ENCODE measurements around the gene RTN4. TPM values are rescaled to one million over a fixed set of nuclear protein-coding genes. Genes with fewer than 3 reads are reported as not detected.

Gene RTN4
- total and polyA plus RNA-seq, 4 donors: 199 to 652 (median 553) TPM

DNA sequence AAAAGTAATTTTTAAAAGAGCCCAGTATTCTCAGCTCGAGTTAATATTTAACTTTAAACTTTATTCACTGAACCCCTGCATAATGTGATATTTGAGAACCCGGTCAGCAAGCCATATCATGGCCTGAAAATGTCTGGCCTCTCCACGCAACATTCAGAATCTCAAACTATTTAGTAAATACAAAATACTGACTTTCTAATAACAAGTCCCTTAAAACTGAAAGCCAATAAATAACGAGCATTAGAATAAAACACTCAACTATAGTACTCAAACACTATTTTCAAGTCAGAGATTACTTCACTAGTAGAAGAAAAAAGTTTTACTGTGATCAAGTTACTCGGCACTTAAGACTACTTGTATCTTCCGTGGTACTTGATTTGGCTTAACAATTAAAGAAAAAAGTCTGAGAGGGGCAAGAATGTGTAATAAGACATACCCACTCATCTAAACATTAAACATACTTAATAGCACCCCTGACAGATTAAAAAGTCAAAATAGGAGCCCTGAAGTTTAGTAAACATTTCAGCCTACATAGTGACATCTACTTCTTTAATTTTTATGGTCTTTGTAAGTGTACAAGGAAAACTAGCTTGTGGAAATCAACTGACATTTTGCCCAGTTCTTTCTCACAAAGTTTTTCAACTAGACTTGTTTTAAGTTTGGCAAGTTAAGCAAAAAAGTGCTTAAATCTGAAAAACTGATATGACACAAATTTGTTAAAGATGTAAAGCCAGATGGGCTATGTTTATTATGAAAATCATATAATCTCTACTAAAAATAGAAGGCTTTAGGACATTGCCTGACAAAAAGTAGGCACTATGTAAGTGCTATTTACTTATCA, 38.2 kb downstream of the RTN4 start:
- H3K4me1 ChIP-seq (ENCODE audit: control insufficient read depth, insufficient read depth, low read length): peaks cover 3% of the 10 kb centered on the region
- no peaks in the 10 kb centered on the region for H3K27me3 ChIP-seq (ENCODE audit: control insufficient read depth, insufficient read depth, low read length)
- DNase-seq (ENCODE audit: low read depth in 4 of 6, low spot score in 6 of 6): no peak
- H3K36me3 ChIP-seq (ENCODE audit: control insufficient read depth, insufficient read depth, low read length): no peaks in the 10 kb centered on the region
- peak overlapping the region; percentile 6 for H3K27ac ChIP-seq (ENCODE audit: low read depth, low read length)
- H3K4me3 ChIP-seq (ENCODE audit: low read depth, low read length): no peak overlapping the region
- H3K9me3 ChIP-seq (ENCODE audit: control insufficient read depth, insufficient read depth, low read length): no peaks in the 10 kb centered on the region
- 60% methylated on average over 1 of the region's 6 CpGs for WGBS (ENCODE audit: insufficient coverage)

DNA sequence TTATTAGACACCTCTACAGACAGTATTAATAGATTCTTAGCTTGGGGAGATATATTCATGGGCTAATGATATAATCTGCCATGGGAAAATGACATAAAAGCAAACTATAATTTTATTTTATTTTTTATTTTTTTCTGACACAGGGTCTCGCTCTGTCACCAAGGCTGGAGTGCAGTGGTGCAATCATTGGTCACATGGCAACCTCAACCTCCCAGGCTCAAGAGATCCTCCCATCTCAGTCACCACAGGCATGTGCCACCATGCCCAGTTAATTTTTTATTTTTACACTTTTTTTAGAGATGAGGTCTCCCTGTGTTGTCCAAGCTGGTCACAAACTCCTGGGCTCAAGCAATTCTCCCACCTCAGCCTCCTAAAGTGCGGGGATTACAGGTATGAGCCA, 39.3 kb downstream of the RTN4 start:
- WGBS (ENCODE audit: insufficient coverage): no CpG with 5 or more reads among the region's 2 CpGs
- H3K4me1 ChIP-seq (ENCODE audit: control insufficient read depth, insufficient read depth, low read length): peaks cover 3% of the 10 kb centered on the region
- H3K27ac ChIP-seq (ENCODE audit: low read depth, low read length): no peak overlapping the region
- no peak for DNase-seq (ENCODE audit: low read depth in 4 of 6, low spot score in 6 of 6)
- H3K27me3 ChIP-seq (ENCODE audit: control insufficient read depth, insufficient read depth, low read length): no peaks in the 10 kb centered on the region
- no peaks in the 10 kb centered on the region for H3K36me3 ChIP-seq (ENCODE audit: control insufficient read depth, insufficient read depth, low read length)
- no peak overlapping the region for H3K4me3 ChIP-seq (ENCODE audit: low read depth, low read length)
- H3K9me3 ChIP-seq (ENCODE audit: control insufficient read depth, insufficient read depth, low read length): no peaks in the 10 kb centered on the region

DNA sequence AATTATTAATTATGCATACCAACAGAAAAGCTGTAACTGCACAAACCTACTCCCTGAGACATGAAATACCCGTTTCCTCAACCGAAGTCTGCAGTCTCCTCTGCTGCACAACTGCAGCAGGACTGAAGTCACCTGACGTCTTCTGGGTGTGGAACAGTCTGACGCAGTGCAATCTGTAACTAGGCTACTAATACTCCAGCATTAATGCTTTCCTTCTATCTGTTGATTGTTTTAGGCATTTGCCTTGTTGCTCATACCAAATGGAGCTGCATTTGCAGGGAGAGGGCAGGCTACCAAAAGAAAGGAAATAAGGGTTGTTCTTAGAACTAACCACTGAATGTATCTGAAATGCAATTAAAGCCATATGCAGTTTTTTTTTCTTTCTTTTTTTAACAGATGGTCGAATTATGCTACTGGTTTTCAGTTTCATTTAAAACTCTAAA, 40.1 kb downstream of the RTN4 start:
- peak in 3 of 6 donors; percentile 17 to 65 (median 55) for DNase-seq (ENCODE audit: low read depth in 4 of 6, low spot score in 6 of 6)
- 8% methylated on average over 2 of the region's 5 CpGs for WGBS (ENCODE audit: insufficient coverage)
- H3K36me3 ChIP-seq (ENCODE audit: control insufficient read depth, insufficient read depth, low read length): no peaks in the 10 kb centered on the region
- H3K27ac ChIP-seq (ENCODE audit: low read depth, low read length): no peak overlapping the region
- H3K27me3 ChIP-seq (ENCODE audit: control insufficient read depth, insufficient read depth, low read length): no peaks in the 10 kb centered on the region
- H3K9me3 ChIP-seq (ENCODE audit: control insufficient read depth, insufficient read depth, low read length): no peaks in the 10 kb centered on the region
- peaks cover 3% of the 10 kb centered on the region for H3K4me1 ChIP-seq (ENCODE audit: control insufficient read depth, insufficient read depth, low read length)
- no peak overlapping the region for H3K4me3 ChIP-seq (ENCODE audit: low read depth, low read length)

DNA sequence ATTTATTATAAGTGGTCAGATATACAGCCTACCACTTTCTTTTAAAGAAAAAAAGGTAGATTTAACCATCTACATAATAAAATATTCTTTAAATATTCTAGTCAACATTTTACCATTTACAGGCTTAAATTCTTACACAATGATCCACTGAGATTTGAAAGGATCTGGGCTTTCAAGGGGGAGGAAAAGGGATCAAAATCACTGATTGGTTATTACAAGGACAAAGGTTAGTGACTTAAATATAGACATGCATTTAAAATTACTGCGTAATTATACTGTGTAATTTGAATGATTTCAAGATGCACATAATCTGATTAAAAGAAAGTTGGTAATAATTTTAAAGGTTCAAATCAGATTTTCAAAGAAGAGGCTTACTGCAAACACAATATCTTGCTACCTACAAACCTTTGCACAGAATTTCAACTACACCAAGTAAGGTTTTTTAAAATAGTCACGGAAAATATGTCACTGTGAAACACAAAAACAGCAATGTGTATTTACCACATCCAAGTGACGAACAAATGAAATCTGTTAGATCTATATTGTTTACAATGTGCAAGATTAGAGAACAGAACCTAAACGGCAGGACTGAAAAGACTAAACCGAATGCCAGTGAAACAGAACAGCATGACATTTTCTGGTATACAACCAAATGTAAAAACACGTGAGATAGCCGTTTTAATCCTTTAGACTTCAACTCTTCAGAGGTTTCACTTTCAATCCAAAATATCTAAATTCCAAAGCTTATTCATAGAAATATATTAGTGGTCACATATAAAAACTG, 40.8 kb downstream of the RTN4 start:
- Histone ChIP-seq H3K4me3 (ENCODE audit: low read depth, low read length) (no peak overlapping the region), H3K27me3 (ENCODE audit: control insufficient read depth, insufficient read depth, low read length) (no peaks in the 10 kb centered on the region), H3K27ac (ENCODE audit: low read depth, low read length) (peak overlapping the region; percentile 6), H3K9me3 (ENCODE audit: control insufficient read depth, insufficient read depth, low read length) (no peaks in the 10 kb centered on the region), H3K4me1 (ENCODE audit: control insufficient read depth, insufficient read depth, low read length) (peaks cover 2% of the 10 kb centered on the region), H3K36me3 (ENCODE audit: control insufficient read depth, insufficient read depth, low read length) (no peaks in the 10 kb centered on the region)
- peak in 1 of 6 donors; percentile 14 for DNase-seq (ENCODE audit: low read depth in 4 of 6, low spot score in 6 of 6)
- 13% methylated on average over 2 of the region's 7 CpGs for WGBS (ENCODE audit: insufficient coverage)

DNA sequence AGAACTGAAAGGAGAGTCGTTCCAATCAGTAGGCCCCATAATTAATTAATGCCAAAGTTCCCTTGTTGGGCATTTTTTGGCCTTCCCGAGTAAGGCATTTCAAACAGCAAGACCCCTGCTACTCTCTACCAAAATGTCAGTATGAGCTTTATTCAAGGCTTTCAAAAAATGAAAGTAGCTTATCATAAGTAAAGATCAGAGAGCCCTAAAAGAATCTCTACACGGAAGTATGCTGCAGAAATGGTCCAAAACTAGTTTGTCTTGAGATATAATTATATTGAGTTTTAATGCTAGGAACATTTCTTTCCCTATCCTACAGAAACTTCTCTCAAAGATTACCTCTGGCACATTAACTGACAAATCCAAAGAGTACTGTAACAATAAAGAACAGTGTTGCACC, 43.9 kb downstream of the RTN4 start:
- Histone ChIP-seq H3K4me1 (ENCODE audit: control insufficient read depth, insufficient read depth, low read length) (no peaks in the 10 kb centered on the region), H3K4me3 (ENCODE audit: low read depth, low read length) (no peak overlapping the region), H3K27me3 (ENCODE audit: control insufficient read depth, insufficient read depth, low read length) (no peaks in the 10 kb centered on the region), H3K27ac (ENCODE audit: low read depth, low read length) (no peak overlapping the region), H3K9me3 (ENCODE audit: control insufficient read depth, insufficient read depth, low read length) (no peaks in the 10 kb centered on the region), H3K36me3 (ENCODE audit: control insufficient read depth, insufficient read depth, low read length) (no peaks in the 10 kb centered on the region)
- 50% methylated on average over 1 of the region's 3 CpGs for WGBS (ENCODE audit: insufficient coverage)
- DNase-seq (ENCODE audit: low read depth in 4 of 6, low spot score in 6 of 6): no peak

DNA sequence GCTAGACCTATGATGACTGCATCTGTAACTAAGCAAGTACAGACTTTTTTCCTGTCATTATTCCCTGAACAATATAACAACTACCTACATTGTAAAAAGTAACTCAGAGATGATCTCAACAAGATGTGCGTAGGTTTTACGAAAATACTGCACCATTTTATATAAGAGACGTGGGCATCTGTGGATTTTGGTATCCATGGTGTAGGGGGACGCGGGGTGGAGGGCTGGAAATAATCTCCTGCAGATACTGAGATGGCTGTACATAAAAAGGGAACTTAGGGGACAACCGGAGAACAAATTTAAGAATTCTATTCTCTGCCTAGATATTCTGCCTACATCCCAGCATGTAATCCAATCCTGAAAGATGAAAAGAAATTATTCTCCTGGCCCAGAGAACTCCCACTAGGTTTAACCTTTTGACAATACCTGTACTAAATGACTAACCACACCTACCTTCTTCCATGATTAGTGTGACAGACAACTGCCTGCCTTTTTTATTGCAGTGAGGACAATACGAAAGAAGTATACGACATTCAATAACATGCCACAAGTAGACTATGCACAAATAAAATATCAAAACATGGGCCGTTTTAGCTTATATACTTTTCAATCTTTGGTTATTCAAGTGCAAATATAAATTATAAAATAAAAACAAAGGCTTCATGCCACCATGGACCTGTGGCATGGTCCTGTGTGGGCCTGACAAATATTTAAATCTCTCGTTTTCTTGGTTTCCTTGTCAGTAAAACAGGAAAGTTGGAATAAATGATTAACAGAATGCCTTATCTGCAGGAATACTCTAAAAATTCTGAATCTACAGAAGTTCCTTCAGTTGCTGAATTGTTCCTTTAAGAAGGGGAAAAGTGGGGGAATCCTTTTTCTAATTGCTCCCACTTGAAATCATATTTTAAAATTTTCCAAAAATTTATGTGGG, 46.3 kb downstream of the RTN4 start:
- H3K27me3 ChIP-seq (ENCODE audit: control insufficient read depth, insufficient read depth, low read length): no peaks in the 10 kb centered on the region
- H3K4me1 ChIP-seq (ENCODE audit: control insufficient read depth, insufficient read depth, low read length): no peaks in the 10 kb centered on the region
- no peak for DNase-seq (ENCODE audit: low read depth in 4 of 6, low spot score in 6 of 6)
- H3K36me3 ChIP-seq (ENCODE audit: control insufficient read depth, insufficient read depth, low read length): no peaks in the 10 kb centered on the region
- WGBS (ENCODE audit: insufficient coverage): 100% methylated on average over 1 of the region's 10 CpGs
- no peak overlapping the region for H3K4me3 ChIP-seq (ENCODE audit: low read depth, low read length)
- no peak overlapping the region for H3K27ac ChIP-seq (ENCODE audit: low read depth, low read length)
- H3K9me3 ChIP-seq (ENCODE audit: control insufficient read depth, insufficient read depth, low read length): no peaks in the 10 kb centered on the region

DNA sequence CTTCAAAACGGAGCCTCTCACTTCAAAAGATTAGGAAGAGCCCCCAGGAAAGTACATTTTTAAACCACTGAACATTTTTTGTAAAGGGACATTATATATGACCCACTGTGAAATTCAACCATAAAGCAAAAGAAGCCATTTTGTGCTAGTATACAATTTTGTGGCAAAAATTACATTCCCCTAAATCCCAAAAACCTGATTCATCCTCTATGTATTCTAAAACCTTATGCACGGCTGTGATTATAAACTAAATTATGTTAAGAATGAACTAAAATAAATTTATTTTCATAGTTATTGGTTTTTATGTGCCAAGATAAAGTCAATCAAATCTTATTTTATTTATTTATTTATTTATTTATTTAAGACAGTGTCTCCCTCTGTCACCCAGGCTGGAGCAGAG, 48.5 kb downstream of the RTN4 start:
- no peaks in the 10 kb centered on the region for H3K36me3 ChIP-seq (ENCODE audit: control insufficient read depth, insufficient read depth, low read length)
- no peaks in the 10 kb centered on the region for H3K27me3 ChIP-seq (ENCODE audit: control insufficient read depth, insufficient read depth, low read length)
- H3K27ac ChIP-seq (ENCODE audit: low read depth, low read length): no peak overlapping the region
- no peaks in the 10 kb centered on the region for H3K9me3 ChIP-seq (ENCODE audit: control insufficient read depth, insufficient read depth, low read length)
- DNase-seq (ENCODE audit: low read depth in 4 of 6, low spot score in 6 of 6): no peak
- H3K4me3 ChIP-seq (ENCODE audit: low read depth, low read length): no peak overlapping the region
- no peaks in the 10 kb centered on the region for H3K4me1 ChIP-seq (ENCODE audit: control insufficient read depth, insufficient read depth, low read length)
- no CpG with 5 or more reads among the region's 2 CpGs for WGBS (ENCODE audit: insufficient coverage)

DNA sequence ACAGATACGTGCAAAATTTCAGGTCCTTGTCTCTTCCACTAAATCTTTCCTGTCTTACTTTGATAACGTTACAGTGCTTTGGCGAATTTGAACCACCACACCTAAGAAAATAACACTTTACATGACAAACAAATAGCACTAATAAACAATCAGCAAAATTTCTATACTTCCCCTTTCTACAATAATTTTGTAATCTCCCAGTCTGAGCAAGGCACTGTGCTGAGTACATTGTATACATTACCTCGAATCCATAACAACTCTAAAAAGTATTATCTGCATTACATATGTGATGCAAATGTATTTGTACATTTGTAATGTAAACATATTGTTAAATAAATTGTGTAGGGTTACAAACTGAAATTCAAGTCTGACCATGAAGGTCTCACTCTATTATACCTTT, 49.9 kb downstream of the RTN4 start:
- WGBS (ENCODE audit: insufficient coverage): 74% methylated on average over 3 of the region's 4 CpGs
- Histone ChIP-seq H3K27me3 (ENCODE audit: control insufficient read depth, insufficient read depth, low read length) (no peaks in the 10 kb centered on the region), H3K9me3 (ENCODE audit: control insufficient read depth, insufficient read depth, low read length) (no peaks in the 10 kb centered on the region), H3K4me1 (ENCODE audit: control insufficient read depth, insufficient read depth, low read length) (no peaks in the 10 kb centered on the region), H3K36me3 (ENCODE audit: control insufficient read depth, insufficient read depth, low read length) (no peaks in the 10 kb centered on the region), H3K4me3 (ENCODE audit: low read depth, low read length) (no peak overlapping the region), H3K27ac (ENCODE audit: low read depth, low read length) (no peak overlapping the region)
- no peak for DNase-seq (ENCODE audit: low read depth in 4 of 6, low spot score in 6 of 6)

DNA sequence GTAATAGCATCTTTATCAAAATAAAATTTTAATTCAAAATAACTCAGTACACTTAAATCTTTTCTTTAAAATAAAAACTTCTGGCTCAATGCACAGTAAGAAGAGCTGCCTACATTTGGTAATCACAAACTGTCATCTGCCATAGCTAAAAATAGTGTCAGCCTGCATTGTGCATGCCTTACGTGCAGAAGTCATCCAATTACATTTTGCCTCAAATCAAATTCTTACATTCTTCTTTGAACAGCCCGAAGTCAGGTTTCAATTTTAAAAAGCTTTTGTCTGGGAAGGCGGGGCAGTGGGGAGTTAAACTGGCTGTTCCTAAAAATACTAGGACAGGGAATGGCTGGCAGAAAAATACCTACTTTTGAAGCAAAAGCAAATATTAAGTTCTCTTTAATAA, 51.1 kb downstream of the RTN4 start:
- Histone ChIP-seq H3K27me3 (ENCODE audit: control insufficient read depth, insufficient read depth, low read length) (no peaks in the 10 kb centered on the region), H3K4me3 (ENCODE audit: low read depth, low read length) (no peak overlapping the region), H3K27ac (ENCODE audit: low read depth, low read length) (no peak overlapping the region), H3K9me3 (ENCODE audit: control insufficient read depth, insufficient read depth, low read length) (no peaks in the 10 kb centered on the region), H3K36me3 (ENCODE audit: control insufficient read depth, insufficient read depth, low read length) (no peaks in the 10 kb centered on the region), H3K4me1 (ENCODE audit: control insufficient read depth, insufficient read depth, low read length) (no peaks in the 10 kb centered on the region)
- WGBS (ENCODE audit: insufficient coverage): no CpG with 5 or more reads among the region's 3 CpGs
- peak in 2 of 6 donors; percentile 26 to 75 for DNase-seq (ENCODE audit: low read depth in 4 of 6, low spot score in 6 of 6)

Data from spinal cord (tissue), 10 donors.